Measurements from ENCODE around the gene HASPIN.
A peak's percentile ranks its signal among the peaks of the same experiment; 100 is the strongest.
"Not testable (repeated sequence)": the region's sequence is repeated elsewhere in the genome, so short reads cannot be mapped to it uniquely, and the experiment has no call there.

The HASPIN gene

GRCh38 chr17:3689262-3690093 lies 34.2 kb upstream of the HASPIN start:
- Histone ChIP-seq H3K27me3 (ENCODE audit: insufficient read depth, low read length) (peaks cover 2% of the 10 kb centered on the region), H2AFZ (ENCODE audit: low read depth, low read length) (no peak overlapping the region), H3K36me3 (ENCODE audit: insufficient read depth, low read length) (no peaks in the 10 kb centered on the region), H3K9me3 (ENCODE audit: low read length) (no peaks in the 10 kb centered on the region), H3K4me1 (ENCODE audit: insufficient read depth, low read length) (peaks cover 8% of the 10 kb centered on the region), H3K4me3 (ENCODE audit: low read length) (no peak overlapping the region)

- H3K4me1 ChIP-seq (ENCODE audit: insufficient read depth, low read length) = peaks cover 15% of the 10 kb centered on the region
Measured at GRCh38 chr17:3690094-3690715, 33.5 kb upstream of the HASPIN start.

GRCh38 chr17:3691617-3692067 lies 32.1 kb upstream of the HASPIN start:
- no peak overlapping the region for H2AFZ ChIP-seq (ENCODE audit: low read depth, low read length)
- peaks cover 24% of the 10 kb centered on the region for H3K4me1 ChIP-seq (ENCODE audit: insufficient read depth, low read length)
- H3K9me3 ChIP-seq (ENCODE audit: low read length) = no peaks in the 10 kb centered on the region
- no peaks in the 10 kb centered on the region for H3K36me3 ChIP-seq (ENCODE audit: insufficient read depth, low read length)
- peaks cover 19% of the 10 kb centered on the region for H3K27me3 ChIP-seq (ENCODE audit: insufficient read depth, low read length)
- H3K4me3 ChIP-seq (ENCODE audit: low read length) = no peak overlapping the region

More at GRCh38 chr17:3690094-3690715, 33.5 kb upstream of the HASPIN start:
- Histone ChIP-seq H3K4me3 (ENCODE audit: low read length) (no peak overlapping the region), H3K9me3 (ENCODE audit: low read length) (no peaks in the 10 kb centered on the region), H3K27me3 (ENCODE audit: insufficient read depth, low read length) (peaks cover 9% of the 10 kb centered on the region), H2AFZ (ENCODE audit: low read depth, low read length) (no peak overlapping the region), H3K36me3 (ENCODE audit: insufficient read depth, low read length) (no peaks in the 10 kb centered on the region)

GRCh38 chr17:3692346-3692745 lies 31.4 kb upstream of the HASPIN start:
- no peak overlapping the region for H3K4me3 ChIP-seq (ENCODE audit: low read length)

GRCh38 chr17:3693141-3693540 lies 30.6 kb upstream of the HASPIN start:
- H3K4me3 ChIP-seq (ENCODE audit: low read length) = no peak overlapping the region
- H3K36me3 ChIP-seq (ENCODE audit: insufficient read depth, low read length) = no peaks in the 10 kb centered on the region
- no peak overlapping the region for H2AFZ ChIP-seq (ENCODE audit: low read depth, low read length)
- peaks cover 3% of the 10 kb centered on the region for H3K9me3 ChIP-seq (ENCODE audit: low read length)
- peaks cover 28% of the 10 kb centered on the region for H3K27me3 ChIP-seq (ENCODE audit: insufficient read depth, low read length)
- H3K4me1 ChIP-seq (ENCODE audit: insufficient read depth, low read length) = peaks cover 22% of the 10 kb centered on the region

More at GRCh38 chr17:3692346-3692745, 31.4 kb upstream of the HASPIN start:
- no peaks in the 10 kb centered on the region for H3K36me3 ChIP-seq (ENCODE audit: insufficient read depth, low read length)
- no peak overlapping the region for H2AFZ ChIP-seq (ENCODE audit: low read depth, low read length)
- no peaks in the 10 kb centered on the region for H3K9me3 ChIP-seq (ENCODE audit: low read length)
- peaks cover 22% of the 10 kb centered on the region for H3K27me3 ChIP-seq (ENCODE audit: insufficient read depth, low read length)
- H3K4me1 ChIP-seq (ENCODE audit: insufficient read depth, low read length) = peaks cover 24% of the 10 kb centered on the region

- Histone ChIP-seq H2AFZ (ENCODE audit: low read depth, low read length) (no peak overlapping the region), H3K4me1 (ENCODE audit: insufficient read depth, low read length) (peaks cover 18% of the 10 kb centered on the region)
Measured at GRCh38 chr17:3693829-3694231, 29.9 kb upstream of the HASPIN start.

GRCh38 chr17:3695129-3695722 lies 28.5 kb upstream of the HASPIN start:
- Histone ChIP-seq H3K4me1 (ENCODE audit: insufficient read depth, low read length) (peaks cover 18% of the 10 kb centered on the region), H2AFZ (ENCODE audit: low read depth, low read length) (peak overlapping the region; percentile 69), H3K27me3 (ENCODE audit: insufficient read depth, low read length) (peaks cover 30% of the 10 kb centered on the region), H3K9me3 (ENCODE audit: low read length) (peaks cover 3% of the 10 kb centered on the region), H3K4me3 (ENCODE audit: low read length) (peak overlapping the region; percentile 40), H3K36me3 (ENCODE audit: insufficient read depth, low read length) (no peaks in the 10 kb centered on the region)

More at GRCh38 chr17:3693829-3694231, 29.9 kb upstream of the HASPIN start:
- H3K9me3 ChIP-seq (ENCODE audit: low read length) = peaks cover 3% of the 10 kb centered on the region
- peaks cover 30% of the 10 kb centered on the region for H3K27me3 ChIP-seq (ENCODE audit: insufficient read depth, low read length)
- no peaks in the 10 kb centered on the region for H3K36me3 ChIP-seq (ENCODE audit: insufficient read depth, low read length)
- H3K4me3 ChIP-seq (ENCODE audit: low read length) = no peak overlapping the region

GRCh38 chr17:3695723-3696411 lies 27.8 kb upstream of the HASPIN start, which contains the start of gene P2RX5:
Gene P2RX5 (minus strand): TSS chr17:3696155. CDS start chr17:3696005, 150 bp downstream.
- Histone ChIP-seq H3K27me3 (ENCODE audit: insufficient read depth, low read length) (peaks cover 30% of the 10 kb centered on the region), H2AFZ (ENCODE audit: low read depth, low read length) (peak within 1 kb of the TSS; percentile 69), H3K36me3 (ENCODE audit: insufficient read depth, low read length) (no peaks in the 10 kb centered on the region), H3K9me3 (ENCODE audit: low read length) (peaks cover 3% of the 10 kb centered on the region), H3K4me1 (ENCODE audit: insufficient read depth, low read length) (peaks cover 18% of the 10 kb centered on the region), H3K4me3 (ENCODE audit: low read length) (peak within 1 kb of the TSS; percentile 40)

GRCh38 chr17:3697103-3697476 lies 26.6 kb upstream of the HASPIN start:
- Histone ChIP-seq H3K27me3 (ENCODE audit: insufficient read depth, low read length) (peaks cover 30% of the 10 kb centered on the region), H2AFZ (ENCODE audit: low read depth, low read length) (no peak overlapping the region), H3K36me3 (ENCODE audit: insufficient read depth, low read length) (no peaks in the 10 kb centered on the region), H3K9me3 (ENCODE audit: low read length) (peaks cover 3% of the 10 kb centered on the region), H3K4me3 (ENCODE audit: low read length) (no peak overlapping the region), H3K4me1 (ENCODE audit: insufficient read depth, low read length) (peaks cover 18% of the 10 kb centered on the region)

- H3K27me3 ChIP-seq (ENCODE audit: insufficient read depth, low read length) = peaks cover 30% of the 10 kb centered on the region
- peaks cover 18% of the 10 kb centered on the region for H3K4me1 ChIP-seq (ENCODE audit: insufficient read depth, low read length)
- peaks cover 3% of the 10 kb centered on the region for H3K9me3 ChIP-seq (ENCODE audit: low read length)
- H2AFZ ChIP-seq (ENCODE audit: low read depth, low read length) = no peak overlapping the region
- H3K36me3 ChIP-seq (ENCODE audit: insufficient read depth, low read length) = no peaks in the 10 kb centered on the region
- no peak overlapping the region for H3K4me3 ChIP-seq (ENCODE audit: low read length)
Measured at GRCh38 chr17:3698139-3698538, 25.6 kb upstream of the HASPIN start.

GRCh38 chr17:3699951-3700350 lies 23.8 kb upstream of the HASPIN start:
- H3K36me3 ChIP-seq (ENCODE audit: insufficient read depth, low read length) = no peaks in the 10 kb centered on the region
- peaks cover 24% of the 10 kb centered on the region for H3K27me3 ChIP-seq (ENCODE audit: insufficient read depth, low read length)
- no peak overlapping the region for H3K4me3 ChIP-seq (ENCODE audit: low read length)
- H2AFZ ChIP-seq (ENCODE audit: low read depth, low read length) = no peak overlapping the region
- peaks cover 3% of the 10 kb centered on the region for H3K9me3 ChIP-seq (ENCODE audit: low read length)
- peaks cover 12% of the 10 kb centered on the region for H3K4me1 ChIP-seq (ENCODE audit: insufficient read depth, low read length)

- H3K36me3 ChIP-seq (ENCODE audit: insufficient read depth, low read length); H2AFZ ChIP-seq (ENCODE audit: low read depth, low read length); H3K4me3 ChIP-seq (ENCODE audit: low read length); H3K9me3 ChIP-seq (ENCODE audit: low read length); H3K4me1 ChIP-seq (ENCODE audit: insufficient read depth, low read length): not testable (repeated sequence)
- H3K27me3 ChIP-seq (ENCODE audit: insufficient read depth, low read length) = peaks cover 11% of the 10 kb centered on the region
Measured at GRCh38 chr17:3702041-3702539, 21.6 kb upstream of the HASPIN start.

All from neuron (in vitro differentiated cells).